ENCODE measurements around the gene RAD51B. TPM values are rescaled to one million over a fixed set of nuclear protein-coding genes. Genes with fewer than 3 reads are reported as not detected.

RAD51B gene
- total and polyA plus RNA-seq, 9 of the 15 experiments (the other 6 are each of a cell fraction or from before 2014, with no cell fraction given) = 8.5 to 17.3 (median 11.3) TPM

- ChIA-PET CTCF (ENCODE audit: low intra/inter-chr PET ratio) (no interaction called here), POLR2A (no interaction called here)
- intact Hi-C loops (cut with micrococcal nuclease) = no loop called here
- no peak overlapping the region for H3K4me3 ChIP-seq
- TF ChIP-seq NFYB (IDR thresholded peaks at IDR 0.05; ENCODE audit: extremely low read depth, insufficient read length) (no peak), ERF (CRISPR knock-in tag; IDR thresholded peaks at IDR 0.05) (no peak), NFIC (IDR thresholded peaks at IDR 0.05) (no peak), ZNF217 (CRISPR knock-in tag; IDR thresholded peaks at IDR 0.05) (no peak), SNIP1 (IDR thresholded peaks at IDR 0.05; ENCODE audit: low read depth) (no peak), CBX5 (IDR thresholded peaks at IDR 0.05; ENCODE audit: borderline replicate concordance, low read depth) (no peak), FOXJ2 (tag; IDR thresholded peaks at IDR 0.05) (no peak), MGA (IDR thresholded peaks at IDR 0.05) (no peak)
- no peak for DNase-seq (ENCODE audit: extremely low read depth in 1 of 4, low spot score in 3 of 4)
- no peaks in the 10 kb centered on the region; a peak in 1 of 5 replicates for H3K4me1 ChIP-seq (replicated peaks in 1 of 2; ENCODE audit: control insufficient read depth in 2 of 2, insufficient read depth in 2 of 2, low read length in 2 of 2)
- H3K79me2 ChIP-seq (ENCODE audit: control insufficient read depth, insufficient read depth, low read length) = no peaks in the 10 kb centered on the region
- no peaks in the 10 kb centered on the region for H3K27me3 ChIP-seq (ENCODE audit: control insufficient read depth in 2 of 2, insufficient read depth in 2 of 2, low read length in 2 of 2)
- no peak overlapping the region for H3K27ac ChIP-seq (ENCODE audit: extremely low read depth, low read depth, low read length)
- no peaks in the 10 kb centered on the region for H3K36me3 ChIP-seq (ENCODE audit: control insufficient read depth, insufficient read depth, low read length)
- H2AFZ ChIP-seq (ENCODE audit: low read depth, low read length) = no peak overlapping the region
- no TSS peak for BruUV-seq (replicated peaks)
- in situ Hi-C loops (cut with MboI) = no loop called here
- H3K9ac ChIP-seq (ENCODE audit: insufficient read depth in 1 of 2, low read depth in 2 of 2, low read length in 2 of 2) = no peak overlapping the region
- no peaks in the 10 kb centered on the region for H4K20me1 ChIP-seq (replicated peaks; ENCODE audit: control insufficient read depth, insufficient read depth, low read length)
- 15% methylated on average over 2 of the region's 2 CpGs for WGBS (ENCODE audit: insufficient coverage, low coverage, missing lambda C conversion rate)
- FAIRE-seq = no peak
- no peak overlapping the region for H3K4me2 ChIP-seq (ENCODE audit: insufficient read depth, low read length)
- H3K9me3 ChIP-seq (replicated peaks; ENCODE audit: control insufficient read depth, insufficient read depth, low read depth, low read length) = no peaks in the 10 kb centered on the region
- no peak for ATAC-seq
- H3K9me1 ChIP-seq (ENCODE audit: control insufficient read depth, insufficient read depth, low read length) = no peaks in the 10 kb centered on the region
Observed at GRCh38 chr14:68542346-68542745, 722.8 kb downstream of the RAD51B start.

Measured in K562 (cell line).